GM19240 (cell line): Measurements from ENCODE around the gene RYK.

Source experiments
- DNase-seq: peaks from one replicate; pipeline ENCODE4 v3.0.0; 2011; ENCODE audit warnings: low spot score; ENCODE audit not compliant: insufficient read length

The RYK gene

DNA sequence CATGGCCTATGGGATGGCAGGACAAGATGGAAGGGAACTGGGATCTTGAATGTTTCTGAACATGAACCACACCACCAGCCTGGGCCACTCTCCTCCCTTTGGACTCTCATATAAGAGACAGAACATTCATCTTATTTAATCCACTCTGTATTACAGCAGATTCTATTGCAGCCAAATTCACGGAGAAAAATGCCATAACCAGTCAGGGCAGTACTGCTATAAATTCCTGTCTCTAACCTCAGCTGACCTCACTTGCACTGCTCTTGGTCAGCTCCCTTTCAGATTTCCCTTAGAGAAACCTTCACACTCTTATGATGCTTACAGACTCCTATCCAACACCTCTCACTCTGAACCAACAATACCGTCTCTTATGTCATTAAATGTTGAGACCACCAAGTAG lies 101.4 kb downstream of the RYK start:
- no peak for DNase-seq

DNA sequence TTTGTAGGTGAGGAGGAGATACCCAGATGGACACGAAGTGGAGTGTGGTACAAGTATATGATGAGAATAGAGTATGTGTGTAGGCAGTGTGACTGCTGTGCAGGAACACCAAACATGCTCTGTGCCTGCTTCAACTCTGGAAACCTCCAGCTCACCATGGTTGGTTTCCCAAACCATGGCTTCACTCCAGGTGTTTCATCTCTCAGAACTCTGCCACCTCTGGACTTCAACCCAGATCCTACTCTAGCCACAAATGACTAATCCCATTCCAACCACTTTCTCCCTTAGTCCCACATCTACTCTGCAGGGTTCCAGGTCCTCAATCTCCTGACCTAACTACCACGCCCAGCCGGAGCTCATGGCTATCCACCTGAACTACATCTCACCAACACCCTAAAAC lies 102.1 kb downstream of the RYK start:
- no peak for DNase-seq

DNA sequence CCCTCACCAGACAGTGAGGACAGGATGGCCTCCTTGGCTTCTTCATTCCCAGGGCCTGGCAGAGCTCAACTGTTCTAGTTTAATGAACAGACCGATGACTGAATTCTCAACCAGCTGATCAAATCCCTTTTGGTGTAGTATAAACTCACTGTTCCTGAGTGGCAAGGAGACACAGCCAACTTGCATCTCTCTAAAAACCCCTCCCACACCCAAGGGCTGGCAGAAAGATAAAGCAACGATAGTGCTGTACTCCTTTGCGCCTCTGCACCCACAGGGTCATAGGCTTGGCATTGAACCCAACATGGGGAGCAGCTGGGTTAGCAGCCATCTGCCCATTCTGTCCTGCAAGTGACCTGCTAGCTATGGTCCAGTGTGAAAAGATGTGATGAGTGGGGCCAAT lies 103.2 kb downstream of the RYK start:
- no peak for DNase-seq

DNA sequence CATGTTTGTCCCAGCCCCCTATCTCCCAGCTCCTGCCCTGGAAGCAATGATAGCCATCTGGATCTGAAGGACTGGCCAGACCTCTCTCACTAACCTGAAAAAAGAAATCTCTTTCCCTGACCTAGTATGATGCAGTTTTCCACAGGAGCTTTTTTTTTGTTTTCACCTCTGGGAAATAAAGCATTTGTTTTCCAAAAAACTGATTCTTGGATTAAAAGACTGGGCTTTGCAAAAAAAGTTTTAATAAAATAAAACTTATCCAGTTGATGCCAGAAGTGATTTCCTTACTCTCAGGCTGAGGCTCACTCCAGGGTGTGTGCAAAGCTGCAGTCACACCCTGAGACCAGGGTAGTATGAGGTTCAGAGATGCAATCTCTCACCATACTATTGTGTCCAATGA lies 104.0 kb downstream of the RYK start:
- no peak for DNase-seq

DNA sequence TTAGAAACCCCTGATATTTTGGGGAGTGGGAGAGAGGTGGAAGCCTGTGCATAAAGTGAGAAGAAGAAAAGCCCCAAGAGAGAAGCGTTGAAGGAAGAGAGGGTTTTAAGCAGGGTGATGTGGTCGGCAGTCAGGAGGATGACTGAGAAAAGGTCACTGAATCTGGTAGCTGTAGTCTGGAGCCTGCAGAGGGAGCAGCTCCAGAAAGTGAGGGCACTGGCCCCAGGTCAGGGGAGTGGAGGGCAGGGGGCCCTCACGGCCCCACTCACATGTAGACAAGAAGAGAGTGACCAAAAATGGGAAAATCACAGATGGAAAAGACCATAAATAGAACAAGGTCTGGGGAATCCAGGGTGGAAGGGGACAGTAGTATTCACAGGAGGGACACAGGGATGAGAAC lies 105.5 kb downstream of the RYK start:
- no peak for DNase-seq

DNA sequence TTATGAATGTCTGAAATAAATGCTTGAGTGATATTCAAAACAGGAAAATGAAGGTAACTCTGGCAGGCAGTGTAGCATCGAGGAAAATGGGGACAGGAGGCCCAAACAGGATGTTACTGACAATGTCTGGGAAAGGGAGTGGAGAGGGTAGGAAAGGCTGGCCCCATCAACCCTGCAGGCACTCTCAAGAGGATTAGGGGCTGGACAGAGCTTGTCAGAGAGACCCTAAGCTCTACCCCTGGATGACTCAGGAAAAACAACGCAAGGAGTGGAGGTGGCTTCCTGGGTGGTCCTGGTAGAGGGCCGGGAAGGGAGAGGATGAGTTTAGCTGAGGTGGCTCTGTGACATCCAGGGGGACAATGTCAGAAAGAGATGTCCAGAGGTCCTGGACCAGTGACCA lies 106.0 kb downstream of the RYK start:
- no peak for DNase-seq

DNA sequence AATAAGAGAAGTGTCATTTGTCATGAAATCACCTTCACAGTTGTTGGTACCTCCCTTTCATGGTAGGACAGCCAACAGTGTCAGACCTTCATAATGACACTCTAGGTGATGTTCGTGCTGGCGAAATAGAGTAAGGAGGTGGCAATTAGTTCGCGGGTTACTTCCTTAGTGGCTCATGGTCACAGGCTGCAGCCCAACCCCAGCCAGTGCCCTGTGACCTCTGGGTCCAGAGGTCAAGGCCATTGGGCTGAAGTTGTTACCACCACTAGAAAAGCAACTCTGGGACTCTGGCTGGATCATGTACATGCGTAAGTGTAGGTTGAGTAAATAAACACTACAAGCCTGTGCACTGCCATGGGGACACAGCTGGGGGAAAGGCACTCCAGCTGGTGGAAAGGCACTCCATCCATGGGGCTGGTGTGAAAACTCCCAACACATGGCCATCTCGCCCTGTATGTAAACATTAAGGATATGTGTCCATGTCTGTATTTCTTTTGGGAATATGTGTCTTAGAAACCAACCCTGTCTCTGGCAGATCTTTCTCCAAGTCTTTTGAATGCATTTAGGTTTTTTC lies 106.7 kb downstream of the RYK start:
- no peak for DNase-seq

DNA sequence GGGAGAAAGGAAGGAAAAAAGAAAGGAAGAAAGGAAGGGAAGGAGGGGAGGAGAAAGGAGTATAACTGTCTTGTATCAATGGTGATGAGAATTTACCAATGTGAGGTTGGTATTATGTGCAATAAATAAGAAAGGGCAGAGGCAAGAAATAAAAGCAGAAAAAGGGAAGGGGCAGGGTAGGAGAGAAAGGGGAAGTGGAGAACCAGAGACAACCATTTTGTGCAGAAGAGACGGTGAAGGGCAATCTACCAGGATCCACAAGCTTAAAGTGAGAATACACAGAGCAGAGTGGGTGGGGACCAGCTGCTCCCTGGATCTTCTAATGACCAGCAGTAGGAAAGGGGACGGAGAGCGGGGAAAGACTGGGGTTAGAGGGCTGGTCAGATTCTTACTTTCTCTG lies 114.1 kb downstream of the RYK start:
- DNase-seq, result no peak

DNA sequence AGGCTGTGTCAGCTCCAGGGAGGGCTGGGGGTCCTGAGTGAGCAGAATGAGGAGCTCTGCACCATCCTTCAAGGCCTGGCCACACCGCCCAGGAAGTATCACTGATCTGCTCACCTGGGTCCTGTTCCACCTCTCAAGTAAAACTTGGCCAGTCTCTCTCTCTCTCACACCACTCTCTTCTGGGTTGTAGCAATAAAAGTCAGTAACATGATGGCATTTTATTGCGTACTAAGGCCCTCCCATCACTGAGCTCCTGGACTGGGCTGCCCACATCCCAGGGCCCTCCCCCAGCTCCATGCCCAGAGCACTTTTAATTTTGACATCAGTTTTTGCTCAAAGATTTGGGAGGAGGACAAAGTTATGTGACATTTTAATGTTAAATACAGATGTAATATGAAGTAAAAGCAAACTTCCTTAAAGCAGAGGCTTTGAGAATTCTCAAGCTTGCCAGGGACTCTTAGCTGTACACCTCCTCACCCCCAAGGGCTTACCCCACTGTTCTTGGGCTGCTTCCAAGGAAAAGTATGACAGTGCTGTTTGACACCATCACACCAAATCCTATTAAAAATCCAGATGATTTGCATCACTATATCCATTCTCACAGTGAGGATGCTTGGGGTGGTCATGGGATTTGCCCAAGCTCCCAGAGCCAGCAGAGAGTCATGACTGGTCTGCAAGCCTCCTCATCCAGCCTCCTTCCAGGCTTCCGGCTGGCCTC lies 115.8 kb downstream of the RYK start:
- no peak for DNase-seq

DNA sequence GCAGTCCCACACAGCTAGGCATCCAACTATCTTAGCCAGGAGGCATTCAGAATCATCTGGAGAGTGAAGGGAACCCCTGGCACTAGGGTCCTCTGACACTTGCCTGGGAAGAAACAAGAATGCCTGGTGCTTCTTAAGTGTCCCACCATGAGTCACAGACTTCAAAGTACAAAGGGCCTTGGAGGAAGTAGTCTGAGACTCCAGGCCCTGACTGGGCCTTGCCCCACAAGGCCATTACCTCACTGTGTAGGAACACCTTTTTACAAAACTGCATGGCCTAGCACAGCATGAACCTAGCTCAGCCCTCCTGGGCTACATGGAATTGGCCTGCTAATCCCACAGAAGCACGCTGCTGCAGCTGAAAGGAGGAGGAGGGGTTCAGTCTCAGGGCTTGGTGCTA lies 116.4 kb downstream of the RYK start:
- no peak for DNase-seq

DNA sequence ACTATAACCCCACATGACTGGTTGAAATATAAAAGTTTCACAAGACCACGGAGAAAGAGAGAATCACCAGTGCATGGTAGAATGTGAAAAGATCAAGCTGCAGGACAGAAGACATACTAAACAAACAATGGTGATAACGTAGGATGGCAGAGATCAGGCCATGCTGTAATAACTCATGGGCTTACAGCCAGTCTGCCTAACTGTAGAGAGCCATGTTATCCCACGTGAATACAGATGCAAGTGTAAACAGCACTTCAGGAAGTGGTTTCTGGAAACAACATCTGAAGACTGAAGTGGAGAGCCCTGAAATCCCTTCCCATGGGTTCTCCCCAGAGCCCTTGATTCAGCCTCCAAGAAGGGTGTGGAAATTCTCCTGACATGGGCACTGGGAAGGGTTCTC lies 117.7 kb downstream of the RYK start:
- DNase-seq, result no peak

DNA sequence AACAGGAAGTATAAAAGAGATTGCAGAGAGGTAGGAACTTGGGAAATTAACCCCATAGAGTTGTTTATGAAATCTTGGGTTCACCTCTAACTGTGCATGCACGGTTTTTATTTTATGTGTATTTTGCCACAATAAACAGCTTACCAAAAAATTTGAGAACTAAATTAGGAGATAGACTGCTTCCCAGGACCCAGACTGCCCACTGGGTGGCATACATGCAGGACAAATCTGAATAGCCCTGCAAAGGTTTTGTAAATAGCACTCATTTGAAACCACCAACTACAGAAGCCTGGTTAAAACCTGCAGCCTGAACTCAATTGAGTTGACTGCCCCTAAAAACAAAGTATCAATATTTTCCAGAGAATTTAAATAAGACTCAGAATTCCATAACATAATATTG lies 124.5 kb downstream of the RYK start:
- no peak for DNase-seq

DNA sequence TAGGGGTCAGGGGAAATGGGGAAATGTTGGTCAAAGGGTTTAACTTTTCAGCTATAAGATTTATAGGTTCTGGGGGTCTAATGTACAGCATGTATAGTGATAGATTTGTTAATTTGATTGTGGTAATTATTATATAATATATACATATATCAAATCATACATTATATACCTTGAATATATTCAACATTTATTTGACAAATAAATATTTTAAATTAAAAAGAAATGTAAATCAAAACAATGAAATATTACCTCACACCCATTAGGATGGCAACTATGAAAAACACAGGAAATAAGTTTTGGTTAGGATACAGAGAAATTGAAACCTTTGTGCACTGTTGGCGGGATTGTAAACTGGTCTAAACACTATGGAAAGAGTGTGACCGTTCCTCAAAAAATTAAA lies 135.9 kb downstream of the RYK start:
- no peak for DNase-seq

DNA sequence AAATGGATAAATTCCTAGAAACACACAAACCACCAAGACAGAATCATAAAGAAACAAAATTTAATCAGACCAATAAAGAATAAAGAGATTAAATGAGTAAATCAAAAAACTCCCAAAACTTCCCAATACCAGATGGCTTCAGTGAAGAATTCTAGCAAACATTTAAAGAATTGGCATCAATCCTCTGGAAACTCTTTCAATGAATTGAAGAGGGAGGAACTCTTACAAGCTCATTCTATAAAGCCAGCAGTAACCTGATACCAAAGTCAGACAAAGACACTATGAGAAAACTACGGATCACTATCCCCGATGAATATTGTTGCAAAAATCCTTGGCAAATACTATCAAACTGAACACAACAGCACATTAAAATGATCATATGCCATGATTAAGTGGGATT lies 139.0 kb downstream of the RYK start:
- no peak for DNase-seq

DNA sequence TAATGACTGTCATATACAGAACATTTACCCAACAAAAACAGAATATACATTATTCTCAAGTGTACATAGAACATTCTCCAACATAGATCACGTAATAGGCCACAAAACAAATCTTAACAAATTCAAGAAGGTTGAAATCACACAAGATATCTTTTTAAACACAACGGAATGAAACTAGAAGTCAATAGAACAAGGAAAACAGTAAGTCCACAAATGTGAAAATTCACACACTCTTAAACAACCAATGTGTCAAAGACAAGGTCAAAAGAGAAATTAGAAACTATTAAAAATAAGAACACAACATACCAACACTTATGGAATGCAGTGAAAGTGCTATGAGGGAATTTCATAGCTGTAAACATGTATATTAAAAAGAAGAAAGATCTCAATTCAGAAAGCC lies 139.7 kb downstream of the RYK start:
- no peak for DNase-seq
